GM06990 (cell line): ENCODE measurements around the gene FMN2.

Experiments
- DNase-seq: peaks from one replicate; pipeline ENCODE4 v3.0.0-alpha.2; 2011; ENCODE audit not compliant: insufficient read length; ENCODE audit errors: extremely low read depth
- H3K27me3 ChIP-seq: replicated peaks from 2 replicates; pipeline ENCODE4 v1.6.0; 2011; ENCODE audit warnings: low read length; ENCODE audit not compliant: control insufficient read depth, insufficient read depth
- H3K36me3 ChIP-seq: 2 replicates; pipeline ENCODE4 v1.5.1; 2011; ENCODE audit warnings: low read length; ENCODE audit not compliant: control insufficient read depth, insufficient read depth
- H3K4me3 ChIP-seq: replicated peaks from 2 replicates; pipeline ENCODE4 v1.5.1; 2011; ENCODE audit warnings: low read depth, mild to moderate bottlenecking, control low read depth, low read length
- TF ChIP-seq, protein P1 (sequence below): IDR thresholded peaks from 2 replicates; pipeline ENCODE4 v1.5.1; 2011; ENCODE audit warnings: low read length, control low read depth, mild to moderate bottlenecking, inconsistent platforms; ENCODE audit not compliant: insufficient read depth, poor library complexity, severe bottlenecking

FMN2 gene

DNA sequence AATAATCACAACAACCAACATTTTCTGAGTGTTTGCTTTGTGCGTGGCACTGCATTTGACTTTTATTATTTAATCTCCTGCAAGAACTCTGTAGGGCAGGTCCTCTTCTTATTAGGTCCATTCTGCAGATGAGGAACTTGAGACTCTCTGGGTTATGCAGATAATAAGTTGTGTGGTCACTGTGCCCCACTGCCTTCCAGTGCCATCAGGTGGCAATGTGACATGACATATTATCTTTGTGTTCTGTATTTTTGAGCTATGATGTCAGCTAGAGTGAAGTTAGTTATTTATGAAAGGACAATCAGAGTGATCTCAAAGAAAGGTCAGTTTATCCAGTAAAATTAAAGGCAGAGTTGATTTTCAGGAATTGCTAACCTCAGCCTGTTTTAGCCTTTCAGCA, 196.0 kb downstream of the FMN2 start:
- no peak overlapping the region for H3K4me3 ChIP-seq
- DNase-seq, result no peak
- H3K36me3 ChIP-seq, result no peaks in the 10 kb centered on the region
- no peaks in the 10 kb centered on the region for H3K27me3 ChIP-seq
- TF ChIP-seq, protein P1, sequence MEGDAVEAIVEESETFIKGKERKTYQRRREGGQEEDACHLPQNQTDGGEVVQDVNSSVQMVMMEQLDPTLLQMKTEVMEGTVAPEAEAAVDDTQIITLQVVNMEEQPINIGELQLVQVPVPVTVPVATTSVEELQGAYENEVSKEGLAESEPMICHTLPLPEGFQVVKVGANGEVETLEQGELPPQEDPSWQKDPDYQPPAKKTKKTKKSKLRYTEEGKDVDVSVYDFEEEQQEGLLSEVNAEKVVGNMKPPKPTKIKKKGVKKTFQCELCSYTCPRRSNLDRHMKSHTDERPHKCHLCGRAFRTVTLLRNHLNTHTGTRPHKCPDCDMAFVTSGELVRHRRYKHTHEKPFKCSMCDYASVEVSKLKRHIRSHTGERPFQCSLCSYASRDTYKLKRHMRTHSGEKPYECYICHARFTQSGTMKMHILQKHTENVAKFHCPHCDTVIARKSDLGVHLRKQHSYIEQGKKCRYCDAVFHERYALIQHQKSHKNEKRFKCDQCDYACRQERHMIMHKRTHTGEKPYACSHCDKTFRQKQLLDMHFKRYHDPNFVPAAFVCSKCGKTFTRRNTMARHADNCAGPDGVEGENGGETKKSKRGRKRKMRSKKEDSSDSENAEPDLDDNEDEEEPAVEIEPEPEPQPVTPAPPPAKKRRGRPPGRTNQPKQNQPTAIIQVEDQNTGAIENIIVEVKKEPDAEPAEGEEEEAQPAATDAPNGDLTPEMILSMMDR, result no peak

DNA sequence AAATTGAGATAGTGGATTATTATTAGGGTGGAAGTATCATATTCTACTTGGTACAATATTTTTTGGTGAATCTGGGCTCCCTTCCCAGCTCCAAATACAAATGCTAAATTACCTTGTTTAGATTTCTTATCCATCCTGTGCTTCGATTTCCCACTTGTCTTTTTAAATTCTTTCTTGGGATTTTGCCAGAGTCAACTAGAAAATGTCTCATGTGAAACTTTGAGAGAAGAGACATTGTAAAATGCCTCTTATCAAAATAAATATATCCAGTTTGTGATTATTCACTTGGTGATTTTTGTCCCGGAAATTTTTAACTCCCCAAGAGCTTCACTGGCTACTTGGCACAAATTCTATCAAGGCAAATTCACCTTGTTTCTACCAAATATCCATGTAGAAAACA, 202.0 kb downstream of the FMN2 start:
- TF ChIP-seq, protein P1, result no peak
- H3K4me3 ChIP-seq, result no peak overlapping the region
- no peaks in the 10 kb centered on the region for H3K36me3 ChIP-seq
- no peaks in the 10 kb centered on the region for H3K27me3 ChIP-seq
- DNase-seq, result no peak

DNA sequence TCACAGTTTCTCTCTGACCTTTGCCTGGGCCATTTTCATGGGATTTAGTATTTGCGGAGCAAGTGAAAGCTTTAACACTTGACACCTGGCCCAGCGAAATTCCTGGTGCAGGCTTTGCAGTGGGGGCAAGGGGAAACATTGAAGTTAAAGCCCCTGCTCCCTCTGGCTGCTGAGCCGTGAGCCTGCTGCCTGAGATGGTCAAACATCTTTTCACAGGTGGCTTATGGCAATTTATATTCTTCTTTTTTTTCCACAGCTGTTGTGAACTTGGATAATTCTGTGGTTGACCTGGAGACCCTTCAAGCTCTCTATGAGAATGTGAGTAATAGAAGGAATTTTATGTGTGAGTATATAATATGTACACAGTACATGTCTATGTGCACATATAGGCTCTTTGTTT, 202.9 kb downstream of the FMN2 start:
- H3K27me3 ChIP-seq, result no peaks in the 10 kb centered on the region
- H3K4me3 ChIP-seq, result no peak overlapping the region
- TF ChIP-seq, protein P1, result no peak
- H3K36me3 ChIP-seq, result no peaks in the 10 kb centered on the region
- no peak for DNase-seq

DNA sequence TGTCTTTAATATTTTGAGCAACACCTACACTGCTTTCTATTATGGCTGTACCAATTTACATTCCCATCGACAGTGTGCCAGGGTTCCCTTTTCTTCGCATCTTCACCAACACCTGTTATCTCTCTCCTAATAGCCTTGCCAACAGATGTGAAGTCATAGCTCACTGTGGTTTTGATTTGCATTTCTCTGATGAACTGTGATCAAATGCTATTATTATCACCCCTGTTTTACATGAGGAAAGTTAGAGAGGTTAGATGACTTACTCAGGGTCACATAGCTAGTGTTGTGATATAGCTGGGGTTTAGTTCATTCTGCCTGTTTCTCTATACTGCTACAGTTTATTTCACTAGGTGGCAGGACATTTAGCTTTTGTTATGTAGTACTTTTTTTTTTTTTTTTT, 204.1 kb downstream of the FMN2 start:
- no peaks in the 10 kb centered on the region for H3K36me3 ChIP-seq
- H3K4me3 ChIP-seq, result no peak overlapping the region
- no peaks in the 10 kb centered on the region for H3K27me3 ChIP-seq
- no peak for DNase-seq
- TF ChIP-seq, protein P1, result no peak

DNA sequence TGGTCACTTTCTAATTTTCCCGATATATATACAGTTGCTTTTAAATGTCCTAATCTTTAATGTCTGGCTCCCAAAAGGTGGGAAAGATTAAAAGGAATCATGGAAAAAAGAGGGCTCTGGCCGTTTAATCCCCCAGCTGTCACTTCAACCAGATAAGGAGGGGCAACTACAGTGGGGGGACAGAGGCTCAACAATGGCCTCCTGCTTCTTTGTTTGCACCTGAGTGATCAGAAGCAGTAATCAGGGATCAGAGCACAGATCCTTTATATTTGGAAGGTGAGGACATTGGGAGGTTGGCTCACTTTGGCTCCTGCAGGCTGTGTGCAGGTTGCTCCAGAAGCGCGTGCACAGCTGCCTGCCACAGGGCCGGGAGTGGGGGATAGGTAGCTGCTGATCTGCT, 212.8 kb downstream of the FMN2 start:
- H3K4me3 ChIP-seq, result no peak overlapping the region
- TF ChIP-seq, protein P1, result no peak
- DNase-seq, result no peak

DNA sequence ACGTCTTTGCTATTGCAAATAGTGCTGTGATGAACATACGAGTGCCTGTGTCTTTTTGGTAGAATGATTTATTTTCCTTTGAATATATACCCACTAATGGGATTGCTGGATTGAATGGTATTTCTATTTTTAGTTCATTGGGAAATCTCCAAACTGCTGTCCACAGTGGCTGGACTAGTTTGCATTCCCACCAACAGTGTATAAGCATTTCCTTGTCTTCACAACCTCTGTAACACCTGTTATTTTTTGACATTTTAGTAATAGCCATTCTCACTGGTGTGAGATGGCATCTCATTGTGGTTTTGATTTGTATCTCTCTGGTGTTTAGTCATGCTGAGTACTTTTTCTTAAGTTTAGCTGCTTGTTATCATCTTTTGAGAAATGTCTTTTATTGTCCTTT, 215.0 kb downstream of the FMN2 start:
- no peaks in the 10 kb centered on the region for H3K36me3 ChIP-seq
- TF ChIP-seq, protein P1, result no peak
- no peak overlapping the region for H3K4me3 ChIP-seq
- no peaks in the 10 kb centered on the region for H3K27me3 ChIP-seq
- DNase-seq, result no peak

More for the DNA sequence above, 212.8 kb downstream of the FMN2 start:
- Histone ChIP-seq H3K36me3 (no peaks in the 10 kb centered on the region), H3K27me3 (no peaks in the 10 kb centered on the region)
